Endothelial cell of umbilical vein (primary cell): ENCODE measurements around the gene PTRHD1.

ENCODE experiments used
- EZH2 ChIP-seq: IDR thresholded peaks from 2 replicates; pipeline ENCODE4 v1.6.1; 2012; ENCODE audit warnings: borderline replicate concordance, low read depth, mild to moderate bottlenecking, moderate library complexity, low read length, inconsistent platforms; ENCODE audit not compliant: severe bottlenecking
- POLR2A ChIP-seq: IDR thresholded peaks from 2 replicates; pipeline ENCODE4 v1.6.1; 2012; ENCODE audit warnings: low read depth, mild to moderate bottlenecking, control low read depth, low read length
- TF ChIP-seq, protein P1 (sequence below): IDR thresholded peaks from 2 replicates; pipeline ENCODE4 v1.6.1; 2011; ENCODE audit not compliant: insufficient read depth, insufficient read length

DNA sequence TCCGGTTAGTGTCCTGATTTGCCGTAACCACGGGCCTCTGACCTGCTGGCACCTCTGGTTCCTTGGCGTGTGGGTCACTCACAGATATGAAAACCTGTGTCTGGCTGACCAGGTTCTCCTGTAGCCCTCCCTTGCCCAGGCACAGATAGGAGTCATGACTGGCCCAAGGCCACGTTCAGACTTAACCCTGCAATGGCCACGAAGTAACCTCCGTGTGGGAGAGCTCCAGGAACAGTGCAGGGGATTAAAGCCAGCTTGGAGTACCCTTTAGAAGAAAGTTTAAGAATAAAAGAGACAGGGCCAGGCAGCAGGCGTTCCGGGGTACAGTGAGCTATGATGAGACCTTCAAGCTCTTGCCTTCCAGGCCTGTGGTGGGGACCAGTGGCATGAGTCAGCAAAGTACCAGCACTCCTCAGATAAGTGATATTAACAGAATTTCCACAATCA lies 25.6 kb upstream of the PTRHD1 start:
- TF ChIP-seq EZH2 (no peak), POLR2A (no peak)
- TF ChIP-seq, protein P1, sequence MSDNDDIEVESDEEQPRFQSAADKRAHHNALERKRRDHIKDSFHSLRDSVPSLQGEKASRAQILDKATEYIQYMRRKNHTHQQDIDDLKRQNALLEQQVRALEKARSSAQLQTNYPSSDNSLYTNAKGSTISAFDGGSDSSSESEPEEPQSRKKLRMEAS, result no peak
